ENCODE measurements around the gene ZC2HC1C.

Gene ZC2HC1C

DNA sequence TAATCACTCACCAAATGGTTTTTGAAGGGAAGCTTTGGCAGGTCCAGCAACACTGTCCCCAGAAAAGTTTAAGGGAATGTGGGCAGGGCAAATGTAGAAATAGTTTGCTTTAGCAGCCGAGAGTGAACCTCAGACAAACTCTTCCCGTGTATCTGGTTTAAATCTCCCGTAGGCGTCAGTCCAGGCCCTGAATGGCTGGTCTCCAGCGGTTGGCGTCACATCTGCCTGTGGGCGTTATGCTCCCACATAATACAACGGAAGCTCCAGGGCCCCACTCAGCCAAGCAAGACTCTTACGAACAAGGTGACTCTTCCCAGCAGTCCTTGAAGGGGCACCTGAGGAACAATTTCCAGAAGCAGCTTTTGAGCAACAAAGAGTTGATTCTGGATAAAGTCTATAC lies 942 bp downstream of the ZC2HC1C start:
- no peak for TF ChIP-seq EZH2phosphoT487 (IDR thresholded peaks at IDR 0.05; ENCODE audit: borderline replicate concordance, low read length)
- TF ChIP-seq, protein P1, sequence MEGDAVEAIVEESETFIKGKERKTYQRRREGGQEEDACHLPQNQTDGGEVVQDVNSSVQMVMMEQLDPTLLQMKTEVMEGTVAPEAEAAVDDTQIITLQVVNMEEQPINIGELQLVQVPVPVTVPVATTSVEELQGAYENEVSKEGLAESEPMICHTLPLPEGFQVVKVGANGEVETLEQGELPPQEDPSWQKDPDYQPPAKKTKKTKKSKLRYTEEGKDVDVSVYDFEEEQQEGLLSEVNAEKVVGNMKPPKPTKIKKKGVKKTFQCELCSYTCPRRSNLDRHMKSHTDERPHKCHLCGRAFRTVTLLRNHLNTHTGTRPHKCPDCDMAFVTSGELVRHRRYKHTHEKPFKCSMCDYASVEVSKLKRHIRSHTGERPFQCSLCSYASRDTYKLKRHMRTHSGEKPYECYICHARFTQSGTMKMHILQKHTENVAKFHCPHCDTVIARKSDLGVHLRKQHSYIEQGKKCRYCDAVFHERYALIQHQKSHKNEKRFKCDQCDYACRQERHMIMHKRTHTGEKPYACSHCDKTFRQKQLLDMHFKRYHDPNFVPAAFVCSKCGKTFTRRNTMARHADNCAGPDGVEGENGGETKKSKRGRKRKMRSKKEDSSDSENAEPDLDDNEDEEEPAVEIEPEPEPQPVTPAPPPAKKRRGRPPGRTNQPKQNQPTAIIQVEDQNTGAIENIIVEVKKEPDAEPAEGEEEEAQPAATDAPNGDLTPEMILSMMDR (IDR thresholded peaks at IDR 0.05; ENCODE audit: low read depth, low read length, poor library complexity, severe bottlenecking), result no peak
- no peak overlapping the region for H3K27ac ChIP-seq (ENCODE audit: low read depth, low read length)
- peaks cover 26% of the 10 kb centered on the region for H3K4me1 ChIP-seq (ENCODE audit: control insufficient read depth, low read length)
- no peaks in the 10 kb centered on the region for H4K20me1 ChIP-seq (ENCODE audit: control insufficient read depth, insufficient read depth, low read depth, low read length)
- peaks cover 6% of the 10 kb centered on the region for H3F3A ChIP-seq (ENCODE audit: control insufficient read depth, insufficient read depth)
- 0 out of 2 replicates have a peak, but pooled peaks cover 2% of the 10 kb centered on the region for H3K27me3 ChIP-seq (ENCODE audit: control insufficient read depth, low read length)
- H3K4me3 ChIP-seq (ENCODE audit: low read length), result no peak overlapping the region
- H3K36me3 ChIP-seq (ENCODE audit: control insufficient read depth, low read length), result no peaks in the 10 kb centered on the region
- H3K4me2 ChIP-seq (ENCODE audit: low read length), result no peak overlapping the region
- no peaks in the 10 kb centered on the region for H3K9me3 ChIP-seq (ENCODE audit: control insufficient read depth, insufficient read depth, low read length)
- H3K79me2 ChIP-seq (ENCODE audit: control insufficient read depth, low read length), result peaks cover 8% of the 10 kb centered on the region
- H3K9me2 ChIP-seq (replicated peaks; ENCODE audit: control insufficient read depth, low read length), result no peaks in the 10 kb centered on the region

DNA sequence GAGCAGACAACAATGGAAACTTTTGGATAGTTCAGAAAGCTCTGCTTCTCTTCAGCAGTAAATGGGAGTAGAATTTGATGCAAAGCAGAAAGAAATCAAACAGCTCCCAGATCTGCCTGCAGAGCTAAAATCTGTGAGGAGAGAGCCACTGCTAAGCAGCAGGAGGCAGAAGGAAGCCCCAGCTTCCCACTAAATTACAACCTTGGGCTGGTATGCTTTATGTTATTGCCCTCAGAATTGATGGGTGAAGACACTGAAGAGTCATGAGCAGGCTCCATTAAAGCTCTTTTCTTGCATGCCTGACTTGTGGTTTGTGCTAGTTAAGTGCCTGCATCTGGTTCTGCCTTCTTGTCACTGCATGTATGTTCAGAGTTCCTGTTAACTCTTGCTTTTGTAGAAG lies 8.4 kb downstream of the ZC2HC1C start:
- Histone ChIP-seq H3F3A (ENCODE audit: control insufficient read depth, insufficient read depth) (0 out of 2 replicates have a peak, but pooled peaks cover 3% of the 10 kb centered on the region), H3K4me1 (ENCODE audit: control insufficient read depth, low read length) (no peaks in the 10 kb centered on the region), H3K9me3 (ENCODE audit: control insufficient read depth, insufficient read depth, low read length) (no peaks in the 10 kb centered on the region), H3K9me2 (replicated peaks; ENCODE audit: control insufficient read depth, low read length) (no peaks in the 10 kb centered on the region), H3K27me3 (ENCODE audit: control insufficient read depth, low read length) (no peaks in the 10 kb centered on the region), H3K79me2 (ENCODE audit: control insufficient read depth, low read length) (no peaks in the 10 kb centered on the region), H3K27ac (ENCODE audit: low read depth, low read length) (no peak overlapping the region), H3K4me3 (ENCODE audit: low read length) (no peak overlapping the region), H3K36me3 (ENCODE audit: control insufficient read depth, low read length) (peaks cover 17% of the 10 kb centered on the region), H4K20me1 (ENCODE audit: control insufficient read depth, insufficient read depth, low read depth, low read length) (no peaks in the 10 kb centered on the region), H3K4me2 (ENCODE audit: low read length) (no peak overlapping the region)
- no peak for TF ChIP-seq EZH2phosphoT487 (IDR thresholded peaks at IDR 0.05; ENCODE audit: borderline replicate concordance, low read length)
- TF ChIP-seq, protein P1 (IDR thresholded peaks at IDR 0.05; ENCODE audit: low read depth, low read length, poor library complexity, severe bottlenecking), result no peak

DNA sequence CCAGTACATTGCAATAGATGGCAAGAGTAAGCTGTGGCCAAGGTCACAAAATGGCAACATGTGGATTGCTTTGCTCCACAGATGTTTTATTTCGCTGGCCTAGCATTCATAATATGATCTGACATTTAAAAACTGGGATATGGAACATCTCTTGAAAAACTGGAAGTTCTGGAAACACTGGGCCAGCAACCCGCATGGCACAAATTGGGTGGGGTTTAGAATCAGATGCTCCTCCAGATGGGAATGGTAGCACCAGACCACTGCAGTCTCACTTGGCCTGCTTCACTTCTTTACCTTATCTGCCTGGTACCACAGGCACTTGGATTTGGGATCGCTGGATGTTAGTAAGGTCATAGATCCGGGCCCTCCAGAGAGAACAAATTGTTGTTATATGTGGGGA lies 10.1 kb downstream of the ZC2HC1C start:
- Histone ChIP-seq H3K4me3 (ENCODE audit: low read length) (no peak overlapping the region), H3K4me1 (ENCODE audit: control insufficient read depth, low read length) (no peaks in the 10 kb centered on the region), H3K36me3 (ENCODE audit: control insufficient read depth, low read length) (peaks cover 34% of the 10 kb centered on the region), H3K27me3 (ENCODE audit: control insufficient read depth, low read length) (no peaks in the 10 kb centered on the region), H4K20me1 (ENCODE audit: control insufficient read depth, insufficient read depth, low read depth, low read length) (no peaks in the 10 kb centered on the region), H3K79me2 (ENCODE audit: control insufficient read depth, low read length) (no peaks in the 10 kb centered on the region), H3K4me2 (ENCODE audit: low read length) (no peak overlapping the region), H3K9me3 (ENCODE audit: control insufficient read depth, insufficient read depth, low read length) (no peaks in the 10 kb centered on the region), H3K27ac (ENCODE audit: low read depth, low read length) (no peak overlapping the region), H3F3A (ENCODE audit: control insufficient read depth, insufficient read depth) (0 out of 2 replicates have a peak, but pooled peaks cover 3% of the 10 kb centered on the region), H3K9me2 (replicated peaks; ENCODE audit: control insufficient read depth, low read length) (no peaks in the 10 kb centered on the region)
- TF ChIP-seq EZH2phosphoT487 (IDR thresholded peaks at IDR 0.05; ENCODE audit: borderline replicate concordance, low read length), result no peak
- TF ChIP-seq, protein P1 (IDR thresholded peaks at IDR 0.05; ENCODE audit: low read depth, low read length, poor library complexity, severe bottlenecking), result no peak
